WTC11 (cell line): ENCODE measurements around the gene CD6. TPM values are rescaled to one million over a fixed set of nuclear protein-coding genes. Genes with fewer than 3 reads are reported as not detected.
A peak's percentile ranks its signal among the peaks of the same experiment; 100 is the strongest.

Source experiments
- ATAC-seq: fragments of 200-7000 bp; cut with Tn5 transposase; 2 replicates; pipeline ENCODE4 v1.10.0; 2021; ENCODE audit warnings: mild to moderate bottlenecking, moderate library complexity
- CTCF ChIA-PET: fragments of 300-600 bp; sonication (Branson Sonifier 250); formaldehyde crosslinking; loops from one replicate; lab custom pipeline; 2021; ENCODE audit warnings: antibody characterized with exemption; lab: Charles Lee
- POLR2A ChIA-PET: fragments of 350-600 bp; sonication (Branson Sonifier 250); formaldehyde crosslinking; loops from one replicate; lab custom pipeline; 2021; ENCODE audit warnings: antibody characterized with exemption; lab: Charles Lee
- DNase-seq: peaks from one replicate; pipeline ENCODE4 v3.0.0; 2021; ENCODE audit warnings: low spot score
- H3K27ac Mint-ChIP-seq: 2 replicates; pipeline ENCODE4 v1.8.0; 2021; ENCODE audit warnings: mixed read lengths
- H3K27me3 Mint-ChIP-seq: 2 replicates; pipeline ENCODE4 v1.8.0; 2021; ENCODE audit warnings: low read depth, mild to moderate bottlenecking, moderate library complexity, mixed read lengths
- H3K36me3 Mint-ChIP-seq: 2 replicates; pipeline ENCODE4 v1.8.0; 2021; ENCODE audit warnings: mixed read lengths
- H3K4me1 Mint-ChIP-seq: 2 replicates; pipeline ENCODE4 v1.8.0; 2022; ENCODE audit warnings: mixed read lengths
- H3K4me3 Mint-ChIP-seq: 2 replicates; pipeline ENCODE4 v1.8.0; 2021; ENCODE audit warnings: mild to moderate bottlenecking, moderate library complexity, mixed read lengths
- H3K9me3 Mint-ChIP-seq: 2 replicates; pipeline ENCODE4 v1.8.0; 2021; ENCODE audit warnings: mixed read lengths
- CBFB ChIP-seq: sonication (generic); formaldehyde crosslinking; IDR thresholded peaks from 2 replicates; pipeline ENCODE4 v1.8.1; 2022; ENCODE audit warnings: mild to moderate bottlenecking, low read depth, missing genetic modification reagents
- CTCF ChIP-seq: fragments of 200-600 bp; IDR thresholded peaks from 2 replicates; pipeline ENCODE4 v1.8.0; 2022; ENCODE audit warnings: antibody characterized with exemption
- E2F1 ChIP-seq: sonication (generic); formaldehyde crosslinking; IDR thresholded peaks from 2 replicates; pipeline ENCODE4 v1.8.0; 2022; ENCODE audit warnings: mild to moderate bottlenecking, missing genetic modification reagents
- E2F4 ChIP-seq: sonication (generic); formaldehyde crosslinking; IDR thresholded peaks from 2 replicates; pipeline ENCODE4 v1.8.1; 2022; ENCODE audit warnings: low read depth, mild to moderate bottlenecking, moderate library complexity, missing genetic modification reagents, borderline replicate concordance
- ESRRA ChIP-seq: sonication (generic); formaldehyde crosslinking; IDR thresholded peaks from 2 replicates; pipeline ENCODE4 v1.8.1; 2022; ENCODE audit warnings: mild to moderate bottlenecking, missing genetic modification reagents, borderline replicate concordance
- ETV6 ChIP-seq: sonication (generic); formaldehyde crosslinking; IDR thresholded peaks from 2 replicates; pipeline ENCODE4 v1.8.1; 2022; ENCODE audit warnings: mild to moderate bottlenecking, missing genetic modification reagents
- FOXJ3 ChIP-seq: sonication (generic); formaldehyde crosslinking; IDR thresholded peaks from 2 replicates; pipeline ENCODE4 v1.9.0; 2021; ENCODE audit warnings: missing genetic modification reagents, mild to moderate bottlenecking, borderline replicate concordance
- FOXK1 ChIP-seq: sonication (generic); formaldehyde crosslinking; IDR thresholded peaks from 2 replicates; pipeline ENCODE4 v1.8.0; 2022; ENCODE audit warnings: mild to moderate bottlenecking, moderate library complexity, missing genetic modification reagents
- FOXP1 ChIP-seq: sonication (generic); formaldehyde crosslinking; IDR thresholded peaks from 2 replicates; pipeline ENCODE4 v1.8.0; 2022; ENCODE audit warnings: missing genetic modification reagents, mild to moderate bottlenecking, moderate library complexity, borderline replicate concordance
- GRHL2 ChIP-seq: fragments of 250-450 bp; sonication (Bioruptor Pico); IDR thresholded peaks from 2 replicates; pipeline ENCODE4 v1.8.0; 2022; ENCODE audit warnings: mild to moderate bottlenecking, moderate library complexity; ENCODE audit not compliant: insufficient replicate concordance, severe bottlenecking
- IRF2 ChIP-seq: sonication (generic); formaldehyde crosslinking; IDR thresholded peaks from 2 replicates; pipeline ENCODE4 v1.8.0; 2022; ENCODE audit warnings: low read depth, missing genetic modification reagents, borderline replicate concordance
- KAT7 ChIP-seq: sonication (generic); formaldehyde crosslinking; IDR thresholded peaks from 2 replicates; pipeline ENCODE4 v1.8.1; 2023; ENCODE audit warnings: missing genetic modification reagents, mild to moderate bottlenecking, borderline replicate concordance
- SMAD3 ChIP-seq: sonication (generic); formaldehyde crosslinking; IDR thresholded peaks from 2 replicates; pipeline ENCODE4 v1.8.0; 2022; ENCODE audit warnings: missing genetic modification reagents, mild to moderate bottlenecking, borderline replicate concordance
- TCF7 ChIP-seq: sonication (generic); formaldehyde crosslinking; IDR thresholded peaks from 2 replicates; pipeline ENCODE4 v1.8.0; 2022; ENCODE audit warnings: mild to moderate bottlenecking, low read depth, missing genetic modification reagents, moderate library complexity
- USF2 ChIP-seq: sonication (generic); formaldehyde crosslinking; IDR thresholded peaks from 2 replicates; pipeline ENCODE4 v1.8.1; 2023; ENCODE audit warnings: mild to moderate bottlenecking, missing genetic modification reagents, moderate library complexity
- ZNF423 ChIP-seq: fragments of 250-450 bp; sonication (Bioruptor Pico); IDR thresholded peaks from 2 replicates; pipeline ENCODE4 v2.1.2; 2022; ENCODE audit warnings: mild to moderate bottlenecking, moderate library complexity
- total RNA-seq: library from RNA; stranded (reverse); gene quantifications from 3 replicates; pipeline ENCODE4 v1.2.3, GENCODE V29; 2021

The CD6 gene
- total RNA-seq, 1 experiment from 2014 or later: 1.0 TPM

GRCh38 chr11:60933416-60934123, 37.9 kb upstream of the CD6 start:
- Mint-ChIP-seq H3K4me3 (no peak overlapping the region), H3K27me3 (no peaks in the 10 kb centered on the region), H3K27ac (peak overlapping the region; percentile 80; the same call in 1 of the 2 replicates), H3K9me3 (no peaks in the 10 kb centered on the region), H3K4me1 (no peaks in the 10 kb centered on the region), H3K36me3 (peaks cover 18% of the 10 kb centered on the region)
- no peak for DNase-seq
- CTCF ChIA-PET: interaction anchor here (1.3 kb wide), 1 partner anchor 34 kb away, joined by 5 read pairs; no protein-coding TSS in a partner anchor
- no peak for ATAC-seq
- TF ChIP-seq ETV6 (CRISPR knock-in tag) (no peak), FOXK1 (CRISPR knock-in tag) (no peak), SMAD3 (CRISPR knock-in tag) (no peak), ZNF423 (CRISPR knock-in tag) (no peak), FOXJ3 (no peak), TCF7 (no peak), IRF2 (CRISPR knock-in tag) (no peak), USF2 (CRISPR knock-in tag) (no peak), E2F4 (CRISPR knock-in tag) (no peak), CTCF (no peak), FOXP1 (no peak), GRHL2 (no peak), CBFB (CRISPR knock-in tag) (no peak), E2F1 (no peak)
- POLR2A ChIA-PET: no interaction called here

- no peaks in the 10 kb centered on the region for H3K4me1 Mint-ChIP-seq
- no peak for TF ChIP-seq ESRRA (CRISPR knock-in tag)
- TF ChIP-seq KAT7 (CRISPR knock-in tag): no peak
- no peak overlapping the region for H3K4me3 Mint-ChIP-seq
- POLR2A ChIA-PET: no interaction called here
- no peaks in the 10 kb centered on the region for H3K9me3 Mint-ChIP-seq
- ATAC-seq (no peak; the same call in 1 of the 2 replicates), DNase-seq (no peak)
- CTCF ChIA-PET: no interaction called here
- no peak overlapping the region; the same call in 1 of the 2 replicates for H3K27ac Mint-ChIP-seq
- H3K27me3 Mint-ChIP-seq: no peaks in the 10 kb centered on the region
- peaks cover 18% of the 10 kb centered on the region for H3K36me3 Mint-ChIP-seq
Measured at GRCh38 chr11:60934124-60934789, 37.2 kb upstream of the CD6 start.
